ENCODE results near the gene GATM. TPM values are rescaled to one million over a fixed set of nuclear protein-coding genes. Genes with fewer than 3 reads are reported as not detected.
A peak's percentile ranks its signal among the peaks of the same experiment; 100 is the strongest.

The GATM gene
- 1 to 10 TPM in 3 of 5 donors, under 1 TPM in 2; 0.49 to 5.5 (median 2.0) TPM for total RNA-seq
- total RNA-seq (2013): 2.2 TPM
- total RNA-seq: 0.51 to 6.9 (median 1.9) reads per million in 29 experiments

- Histone ChIP-seq H3K27ac (ENCODE audit: low read length) (no peak within 1 kb of the TSS), H3K4me3 (ENCODE audit: control insufficient read depth in 1 of 2, extremely low read depth in 1 of 2, low read length in 1 of 2) (peak within 1 kb of the TSS; percentile 44 to 75)
- no peak within 1 kb of the TSS for H3K27ac Mint-ChIP-seq
Measured at GRCh38 chr15:45378149-45378912, at the start of gene GATM. GATM (minus strand) TSS chr15:45378544; CDS start chr15:45378453, 91 bp downstream.

DNA sequence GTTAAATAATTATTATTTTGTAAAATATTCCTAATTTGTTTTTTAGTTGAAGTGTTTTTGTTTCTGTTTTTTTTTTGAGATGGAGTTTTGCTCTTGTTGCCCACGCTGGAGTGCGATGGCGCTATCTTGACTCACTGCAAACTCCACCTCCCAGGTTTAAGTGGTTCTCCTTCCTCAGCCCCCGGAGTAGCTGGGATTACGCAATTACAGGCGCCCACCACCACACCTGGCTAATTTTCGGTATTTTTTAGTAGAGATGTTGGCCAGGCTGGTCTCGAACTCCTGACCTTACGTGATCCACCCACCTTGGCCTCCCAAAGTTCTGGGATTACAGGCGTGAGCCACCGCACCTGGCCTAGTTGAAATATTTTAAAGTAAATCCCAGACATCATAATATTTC, 48.7 kb upstream of the GATM start:
- Histone ChIP-seq H3K36me3 (ENCODE audit: control insufficient read depth in 2 of 2, extremely low read depth in 1 of 2, insufficient read depth in 1 of 2, low read length in 1 of 2) (peaks cover 3 to 7% of the 10 kb centered on the region in 2 donors), H3K4me1 (ENCODE audit: control insufficient read depth in 1 of 2, extremely low read depth in 1 of 2, insufficient read depth in 2 of 2, low read length in 2 of 2) (peaks cover 0 to 11% of the 10 kb centered on the region in 2 experiments), H3K27ac (ENCODE audit: low read length) (no peak overlapping the region), H3K27me3 (replicated peaks in 1 of 2; ENCODE audit: control insufficient read depth in 2 of 2, extremely low read depth in 1 of 2, insufficient read depth in 2 of 2, low read length in 1 of 2) (peaks cover 0 to 8% of the 10 kb centered on the region in 2 experiments), H3K4me3 (ENCODE audit: control insufficient read depth in 1 of 2, extremely low read depth in 1 of 2, low read length in 1 of 2) (no peak overlapping the region), H3K9me3 (no peaks in the 10 kb centered on the region)
- ATAC-seq (replicated peaks in 1 of 4): no peak
- Mint-ChIP-seq H3K27ac (no peak overlapping the region), H3K9me3 (no peaks in the 10 kb centered on the region), H3K4me1 (peaks cover 0 to 5% (median 2%) of the 10 kb centered on the region in 3 donors), H3K36me3 (peaks cover 3% of the 10 kb centered on the region), H3K27me3 (peaks cover 0 to 1% of the 10 kb centered on the region in 2 donors), H3K4me3 (no peak overlapping the region)
- no peak for DNase-seq
- ChIA-PET CTCF (interaction anchor here in 1 of 2 donors (0.6 kb wide), 2 partner anchors 32 to 49 kb away, joined by 3 read pairs; no protein-coding TSS in a partner anchor), POLR2A (no interaction called here)
- no CpG with 5 or more reads among the region's 11 CpGs for WGBS (ENCODE audit: insufficient coverage)

More at GRCh38 chr15:45378149-45378912, at the start of gene GATM:
- DNase-seq (peak in 22 of 35 experiments; percentile 4 to 46 (median 18)), ATAC-seq (replicated peaks in 1 of 4) (peak; percentile 78 to 86 (median 84))
- peaks cover 0 to 29% of the 10 kb centered on the region in 2 experiments for H3K27me3 ChIP-seq (replicated peaks in 1 of 2; ENCODE audit: control insufficient read depth in 2 of 2, extremely low read depth in 1 of 2, insufficient read depth in 2 of 2, low read length in 1 of 2)
- Mint-ChIP-seq H3K36me3 (no peaks in the 10 kb centered on the region), H3K4me3 (peak within 1 kb of the TSS; percentile 73 to 82 (median 76)), H3K9me3 (no peaks in the 10 kb centered on the region), H3K27me3 (peaks cover 59% of the 10 kb centered on the region in 2 donors), H3K4me1 (peaks cover 20 to 25% (median 22%) of the 10 kb centered on the region in 3 donors)
- no peaks in the 10 kb centered on the region for H3K9me3 ChIP-seq
- WGBS (ENCODE audit: insufficient coverage): under 1% methylated on average over 81 of the region's 87 CpGs
- ChIA-PET POLR2A (no interaction called here), CTCF (no interaction called here)
- no peaks in the 10 kb centered on the region for H3K36me3 ChIP-seq (ENCODE audit: control insufficient read depth in 2 of 2, extremely low read depth in 1 of 2, insufficient read depth in 1 of 2, low read length in 1 of 2)
- peaks cover 2 to 15% of the 10 kb centered on the region in 2 experiments for H3K4me1 ChIP-seq (ENCODE audit: control insufficient read depth in 1 of 2, extremely low read depth in 1 of 2, insufficient read depth in 2 of 2, low read length in 2 of 2)

- ChIA-PET POLR2A (no interaction called here), CTCF (no interaction called here)
- Histone ChIP-seq H3K27ac (ENCODE audit: low read length) (no peak overlapping the region), H3K9me3 (no peaks in the 10 kb centered on the region), H3K4me1 (ENCODE audit: control insufficient read depth in 1 of 2, extremely low read depth in 1 of 2, insufficient read depth in 2 of 2, low read length in 2 of 2) (peaks cover 0 to 4% of the 10 kb centered on the region in 2 experiments), H3K27me3 (replicated peaks in 1 of 2; ENCODE audit: control insufficient read depth in 2 of 2, extremely low read depth in 1 of 2, insufficient read depth in 2 of 2, low read length in 1 of 2) (peaks cover 0 to 5% of the 10 kb centered on the region in 2 experiments), H3K36me3 (ENCODE audit: control insufficient read depth in 2 of 2, extremely low read depth in 1 of 2, insufficient read depth in 1 of 2, low read length in 1 of 2) (peaks cover 3 to 17% of the 10 kb centered on the region in 2 donors), H3K4me3 (ENCODE audit: control insufficient read depth in 1 of 2, extremely low read depth in 1 of 2, low read length in 1 of 2) (no peak overlapping the region)
- Mint-ChIP-seq H3K36me3 (peaks cover 13% of the 10 kb centered on the region), H3K9me3 (no peaks in the 10 kb centered on the region), H3K27ac (no peak overlapping the region), H3K27me3 (peaks cover 0 to 1% of the 10 kb centered on the region in 2 donors), H3K4me3 (no peak overlapping the region), H3K4me1 (no peaks in the 10 kb centered on the region)
- DNase-seq: no peak
- ATAC-seq (replicated peaks in 1 of 4): no peak
- 78% methylated on average over 1 of the region's 7 CpGs for WGBS (ENCODE audit: insufficient coverage)
Measured at GRCh38 chr15:45425135-45425534, 46.8 kb upstream of the GATM start.

DNA sequence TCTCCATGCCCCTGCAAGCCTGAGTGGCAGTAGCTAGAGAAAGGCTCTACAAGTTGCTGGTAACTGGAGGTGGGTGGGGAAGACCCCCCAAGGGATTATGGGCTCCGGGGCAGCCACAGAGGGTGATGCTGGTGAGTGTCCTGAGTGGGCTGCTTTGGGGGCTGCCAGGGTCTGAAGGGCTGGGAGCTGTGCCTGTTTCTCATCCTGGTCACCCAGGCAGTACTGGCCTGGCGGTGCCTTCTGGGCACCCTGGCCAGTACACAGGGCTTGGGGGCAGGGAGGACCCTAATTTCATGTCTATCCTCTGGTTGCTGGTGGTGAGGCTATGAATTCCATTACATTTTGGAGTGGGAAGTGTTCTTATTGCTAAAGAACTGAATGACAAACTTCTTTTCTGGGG, 46.1 kb upstream of the GATM start:
- H3K36me3 ChIP-seq (ENCODE audit: control insufficient read depth in 2 of 2, extremely low read depth in 1 of 2, insufficient read depth in 1 of 2, low read length in 1 of 2): peaks cover 3 to 24% of the 10 kb centered on the region in 2 donors
- no peaks in the 10 kb centered on the region for H3K4me1 ChIP-seq (ENCODE audit: control insufficient read depth in 1 of 2, extremely low read depth in 1 of 2, insufficient read depth in 2 of 2, low read length in 2 of 2)
- Mint-ChIP-seq H3K4me1 (no peaks in the 10 kb centered on the region), H3K9me3 (no peaks in the 10 kb centered on the region), H3K27me3 (no peaks in the 10 kb centered on the region), H3K36me3 (peaks cover 16% of the 10 kb centered on the region), H3K4me3 (no peak overlapping the region), H3K27ac (no peak overlapping the region)
- ChIA-PET CTCF (no interaction called here), POLR2A (no interaction called here)
- H3K4me3 ChIP-seq (ENCODE audit: control insufficient read depth in 1 of 2, extremely low read depth in 1 of 2, low read length in 1 of 2): no peak overlapping the region
- no peak for ATAC-seq (replicated peaks in 1 of 4)
- no peak for DNase-seq
- H3K27ac ChIP-seq (ENCODE audit: low read length): no peak overlapping the region
- no peaks in the 10 kb centered on the region for H3K9me3 ChIP-seq
- no peaks in the 10 kb centered on the region for H3K27me3 ChIP-seq (replicated peaks in 1 of 2; ENCODE audit: control insufficient read depth in 2 of 2, extremely low read depth in 1 of 2, insufficient read depth in 2 of 2, low read length in 1 of 2)
- WGBS (ENCODE audit: insufficient coverage): 100% methylated on average over 1 of the region's 2 CpGs

GRCh38 chr15:45417303-45417950, 39.1 kb upstream of the GATM start:
- POLR2A ChIA-PET: interaction anchor here in 1 of 2 donors (0.9 kb wide), 1 partner anchor 198 kb away, joined by 3 read pairs; no protein-coding TSS in a partner anchor
- Histone ChIP-seq H3K4me1 (ENCODE audit: control insufficient read depth in 1 of 2, extremely low read depth in 1 of 2, insufficient read depth in 2 of 2, low read length in 2 of 2) (peaks cover 4 to 8% of the 10 kb centered on the region in 2 experiments), H3K27me3 (replicated peaks in 1 of 2; ENCODE audit: control insufficient read depth in 2 of 2, extremely low read depth in 1 of 2, insufficient read depth in 2 of 2, low read length in 1 of 2) (no peaks in the 10 kb centered on the region), H3K9me3 (no peaks in the 10 kb centered on the region), H3K36me3 (ENCODE audit: control insufficient read depth in 2 of 2, extremely low read depth in 1 of 2, insufficient read depth in 1 of 2, low read length in 1 of 2) (peaks cover 11 to 67% of the 10 kb centered on the region in 2 donors), H3K4me3 (ENCODE audit: control insufficient read depth in 1 of 2, extremely low read depth in 1 of 2, low read length in 1 of 2) (no peak overlapping the region), H3K27ac (ENCODE audit: low read length) (no peak overlapping the region)
- Mint-ChIP-seq H3K4me1 (peaks cover 18 to 20% (median 20%) of the 10 kb centered on the region in 3 donors), H3K27ac (no peak overlapping the region), H3K36me3 (peaks cover 62% of the 10 kb centered on the region), H3K27me3 (no peaks in the 10 kb centered on the region), H3K9me3 (no peaks in the 10 kb centered on the region), H3K4me3 (no peak overlapping the region)
- no peak for ATAC-seq (replicated peaks in 1 of 4)
- 92% methylated on average over 3 of the region's 7 CpGs for WGBS (ENCODE audit: insufficient coverage)
- CTCF ChIA-PET: interaction anchor here (0.6 to 0.9 kb wide), 5 partner anchors 13 to 239 kb away, joined by 4 to 8 read pairs (median 5); no protein-coding TSS in a partner anchor
- no peak for DNase-seq

GRCh38 chr15:45414215-45414885, 36.0 kb upstream of the GATM start:
- H3K36me3 Mint-ChIP-seq: peaks cover 52% of the 10 kb centered on the region
- Histone ChIP-seq H3K9me3 (no peaks in the 10 kb centered on the region), H3K4me1 (ENCODE audit: control insufficient read depth in 1 of 2, extremely low read depth in 1 of 2, insufficient read depth in 2 of 2, low read length in 2 of 2) (peaks cover 4 to 8% of the 10 kb centered on the region in 2 experiments), H3K4me3 (ENCODE audit: control insufficient read depth in 1 of 2, extremely low read depth in 1 of 2, low read length in 1 of 2) (no peak overlapping the region), H3K27me3 (replicated peaks in 1 of 2; ENCODE audit: control insufficient read depth in 2 of 2, extremely low read depth in 1 of 2, insufficient read depth in 2 of 2, low read length in 1 of 2) (no peaks in the 10 kb centered on the region), H3K36me3 (ENCODE audit: control insufficient read depth in 2 of 2, extremely low read depth in 1 of 2, insufficient read depth in 1 of 2, low read length in 1 of 2) (peaks cover 11 to 72% of the 10 kb centered on the region in 2 donors), H3K27ac (ENCODE audit: low read length) (no peak overlapping the region)
- ChIA-PET POLR2A (no interaction called here), CTCF (interaction anchor here in 1 of 2 donors (0.8 to 1.7 kb wide), 6 partner anchors 9 to 251 kb away, joined by 3 to 10 read pairs (median 3); no protein-coding TSS in a partner anchor)
- peaks cover 18 to 22% (median 20%) of the 10 kb centered on the region in 3 donors for H3K4me1 Mint-ChIP-seq
- 82% methylated on average over 3 of the region's 5 CpGs for WGBS (ENCODE audit: insufficient coverage)
- no peak for DNase-seq
- H3K9me3 Mint-ChIP-seq: no peaks in the 10 kb centered on the region
- ATAC-seq (replicated peaks in 1 of 4): peak in 1 of 4 experiments; percentile 43
- H3K27me3 Mint-ChIP-seq: no peaks in the 10 kb centered on the region
- H3K4me3 Mint-ChIP-seq: peak overlapping the region in 1 of 3 donors; percentile 4
- H3K27ac Mint-ChIP-seq: peak overlapping the region; percentile 47 to 71

Measured in T-cell (primary cell).